Measurements from ENCODE around the gene ADO.
A peak's percentile ranks its signal among the peaks of the same experiment; 100 is the strongest.

The ADO gene

GRCh38 chr10:62795100-62795499 lies 9.4 kb upstream of the ADO start:
- no peak for DNase-seq (ENCODE audit: low spot score)
- Histone ChIP-seq H3K4me3 (no peak overlapping the region), H3K27ac (no peak overlapping the region)
- TF ChIP-seq CTCF (IDR thresholded peaks at IDR 0.05) = no peak

GRCh38 chr10:62795762-62796161 lies 8.8 kb upstream of the ADO start:
- Histone ChIP-seq H3K4me3 (no peak overlapping the region), H3K27ac (no peak overlapping the region)
- DNase-seq (ENCODE audit: low spot score) = no peak
- TF ChIP-seq CTCF (IDR thresholded peaks at IDR 0.05) = no peak

GRCh38 chr10:62796896-62797295 lies 7.6 kb upstream of the ADO start:
- H3K4me3 ChIP-seq = no peak overlapping the region
- H3K27ac ChIP-seq = no peak overlapping the region
- DNase-seq (ENCODE audit: low spot score) = no peak
- no peak for TF ChIP-seq CTCF (IDR thresholded peaks at IDR 0.05)

- DNase-seq (ENCODE audit: low spot score) = no peak
- no peak for TF ChIP-seq CTCF (IDR thresholded peaks at IDR 0.05)
- no peak overlapping the region for H3K4me3 ChIP-seq
- no peak overlapping the region for H3K27ac ChIP-seq
These were observed 2.6 kb upstream of the ADO start for GRCh38 chr10:62801871-62802270.

GRCh38 chr10:62803724-62804355 lies 680 bp upstream of the ADO start:
- DNase-seq (ENCODE audit: low spot score) = peak; percentile 76
- no peak for TF ChIP-seq CTCF (IDR thresholded peaks at IDR 0.05)
- Histone ChIP-seq H3K27ac (peak overlapping the region; percentile 94 to 98), H3K4me3 (peak overlapping the region; percentile 97)

GRCh38 chr10:62805231-62806099 lies 945 bp downstream of the ADO start:
- DNase-seq (ENCODE audit: low spot score) = no peak
- Histone ChIP-seq H3K4me3 (peak overlapping the region; percentile 97), H3K27ac (peak overlapping the region; percentile 94 to 98)
- no peak for TF ChIP-seq CTCF (IDR thresholded peaks at IDR 0.05)

- TF ChIP-seq CTCF (IDR thresholded peaks at IDR 0.05) = no peak
- H3K4me3 ChIP-seq = peak overlapping the region; percentile 97
- H3K27ac ChIP-seq = no peak overlapping the region
- DNase-seq (ENCODE audit: low spot score) = no peak
These were observed 1.7 kb downstream of the ADO start for GRCh38 chr10:62806251-62806650.
